SK-N-DZ (cell line): ENCODE measurements around the gene PRSS8.

Source experiments
- DNase-seq: peaks from one replicate; pipeline ENCODE4 v3.0.0-alpha.2; 2015; ENCODE audit warnings: low spot score
- small RNA-seq, 2 experiments: library from RNA; depleted of rRNA; stranded (forward); fragments of <200 nt; gene quantifications; one replicate each; pipeline ENCODE3, GENCODE V24; 2014

PRSS8 gene

DNA sequence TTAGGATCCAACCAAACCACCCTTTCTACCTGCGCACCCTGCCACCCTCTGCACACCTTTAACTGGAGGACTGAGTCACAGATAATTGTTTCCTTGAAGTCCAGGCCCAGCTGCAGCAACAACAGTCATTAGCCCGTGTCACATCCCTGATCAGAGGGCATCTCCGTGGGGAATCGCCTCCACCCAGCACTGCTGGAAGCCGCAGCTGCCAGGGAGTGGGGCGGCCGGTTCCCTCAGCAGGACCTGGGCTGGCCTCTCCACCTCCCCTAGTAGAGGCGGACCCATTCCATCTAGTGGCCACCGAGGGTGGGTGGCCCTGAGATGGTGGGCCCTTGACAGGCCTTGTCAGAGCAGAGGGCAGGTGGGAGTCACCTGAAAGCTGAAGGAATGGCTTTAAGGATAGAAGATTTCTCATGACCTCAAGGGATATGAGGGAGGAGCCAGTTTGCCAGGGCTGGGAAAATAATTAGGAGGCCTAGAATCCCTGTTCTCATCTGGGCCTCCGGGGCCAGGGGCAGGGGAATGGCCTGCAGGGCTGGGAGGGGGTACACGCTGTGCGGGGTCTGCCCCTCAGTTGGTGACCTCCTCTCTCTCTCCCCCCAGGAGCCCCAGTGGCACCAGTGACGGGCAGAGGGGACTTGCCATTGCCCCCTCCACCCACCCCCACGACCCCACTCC lies 53.0 kb downstream of the PRSS8 start:
- no peak for DNase-seq

Small RNA genes lying within 50 kb of the gene (small RNA-seq; reads per million reads assigned to genes)
- gene AC009088.4 (0 reads per million in 2 experiments), gene NDUFA3P6 (0 reads per million in 2 experiments)
